D721Med (cell line): ENCODE data around the gene SAMSN1.
"Not testable (repeated sequence)": the region's sequence is repeated elsewhere in the genome, so short reads cannot be mapped to it uniquely, and the experiment has no call there.

ENCODE experiments used
- DNase-seq: peaks from one replicate; pipeline ENCODE4 v3.0.0; 2011; ENCODE audit warnings: low spot score; ENCODE audit not compliant: insufficient read length
- FAIRE-seq: peaks from 2 replicates; lab custom pipeline; 2011; peaks lifted over from hg19 to GRCh38; lab: Jason Lieb, UNC
- CTCF ChIP-seq: IDR thresholded peaks from 2 replicates; pipeline ENCODE4 v1.5.1; 2012; ENCODE audit warnings: mild to moderate bottlenecking, control low read depth; ENCODE audit not compliant: insufficient read depth; ENCODE audit errors: missing control alignments

Gene SAMSN1

GRCh38 chr21:14553422-14553821, 7.3 kb upstream of the SAMSN1 start:
- FAIRE-seq: no peak
- TF ChIP-seq CTCF: no peak
- no peak for DNase-seq

- no peak for TF ChIP-seq CTCF
- DNase-seq: no peak
- no peak for FAIRE-seq
These were observed 5.6 kb upstream of the SAMSN1 start for GRCh38 chr21:14551741-14552140.

- FAIRE-seq: no peak
- no peak for DNase-seq
- no peak for TF ChIP-seq CTCF
These were observed 4.0 kb upstream of the SAMSN1 start for GRCh38 chr21:14550135-14550534.

GRCh38 chr21:14548779-14549178, 2.7 kb upstream of the SAMSN1 start:
- no peak for TF ChIP-seq CTCF
- no peak for DNase-seq
- no peak for FAIRE-seq

GRCh38 chr21:14547834-14548513, 1.9 kb upstream of the SAMSN1 start:
- FAIRE-seq (no peak), DNase-seq (no peak)
- TF ChIP-seq CTCF: no peak

GRCh38 chr21:14546719-14547118, 604 bp upstream of the SAMSN1 start:
- DNase-seq, FAIRE-seq: not testable (repeated sequence)

GRCh38 chr21:14543983-14544382, 2.1 kb downstream of the SAMSN1 start:
- DNase-seq (no peak), FAIRE-seq (no peak)
- TF ChIP-seq CTCF: no peak
